GM18520 (cell line): ENCODE results near the gene SV2B.

ENCODE experiments used
- ATAC-seq: cut with Tn5 transposase; IDR thresholded peaks from one replicate; pipeline ENCODE4 v1.9.1; 2021; ENCODE audit not compliant: unreplicated experiment

Gene SV2B

GRCh38 chr15:91263632-91264531 lies 163.8 kb downstream of the SV2B start:
- no peak for ATAC-seq

GRCh38 chr15:91264651-91265351 lies 164.7 kb downstream of the SV2B start:
- ATAC-seq: no peak

- ATAC-seq: no peak
Measured at GRCh38 chr15:91265416-91265940, 165.4 kb downstream of the SV2B start.

GRCh38 chr15:91268510-91268909 lies 168.5 kb downstream of the SV2B start:
- ATAC-seq: no peak

- ATAC-seq: no peak
Measured at GRCh38 chr15:91270747-91271146, 170.7 kb downstream of the SV2B start.

- ATAC-seq: no peak
Measured at GRCh38 chr15:91271565-91272153, 171.6 kb downstream of the SV2B start.

- no peak for ATAC-seq
Measured at GRCh38 chr15:91275844-91276243, 175.8 kb downstream of the SV2B start.

- no peak for ATAC-seq
Measured at GRCh38 chr15:91278951-91279350, 178.9 kb downstream of the SV2B start.

- no peak for ATAC-seq
Measured at GRCh38 chr15:91279486-91279885, 179.4 kb downstream of the SV2B start.

GRCh38 chr15:91281947-91282346 lies 181.9 kb downstream of the SV2B start:
- ATAC-seq: no peak

- no peak for ATAC-seq
Measured at GRCh38 chr15:91282486-91282885, 182.4 kb downstream of the SV2B start.

- no peak for ATAC-seq
Measured at GRCh38 chr15:91283155-91283554, 183.1 kb downstream of the SV2B start.

GRCh38 chr15:91284758-91285466 lies 184.9 kb downstream of the SV2B start:
- no peak for ATAC-seq

- ATAC-seq: no peak
Measured at GRCh38 chr15:91289324-91289723, 189.3 kb downstream of the SV2B start.

GRCh38 chr15:91290553-91290952 lies 190.5 kb downstream of the SV2B start:
- no peak for ATAC-seq

- no peak for ATAC-seq
Measured at GRCh38 chr15:91291673-91292072, 191.6 kb downstream of the SV2B start.

GRCh38 chr15:91294344-91294743 lies 194.3 kb downstream of the SV2B start:
- no peak for ATAC-seq

GRCh38 chr15:91294795-91295194 lies 194.7 kb downstream of the SV2B start:
- no peak for ATAC-seq

GRCh38 chr15:91298101-91298500 lies 198.0 kb downstream of the SV2B start:
- no peak for ATAC-seq

- ATAC-seq: no peak
Measured at GRCh38 chr15:91302588-91303439, 202.8 kb downstream of the SV2B start.
